Fibroblast of mammary gland (primary cell): Measurements from ENCODE around the gene XCR1.
"Not testable (repeated sequence)": the region's sequence is repeated elsewhere in the genome, so short reads cannot be mapped to it uniquely, and the experiment has no call there.

Experiments used
- DNase-seq: peaks from one replicate; pipeline ENCODE4 v3.0.0-alpha.2; 2010; ENCODE audit warnings: low read depth
- H3K4me3 ChIP-seq: 2 replicates; pipeline ENCODE4 v1.5.1; 2011; ENCODE audit warnings: low read depth, mild to moderate bottlenecking, low read length, moderate library complexity; ENCODE audit not compliant: control insufficient read depth
- CTCF ChIP-seq: conservative IDR thresholded peaks from 2 replicates; pipeline ENCODE4 v1.5.1; 2011; ENCODE audit warnings: low read depth, low read length, inconsistent platforms; ENCODE audit not compliant: control insufficient read depth, insufficient read depth

The XCR1 gene

GRCh38 chr3:46038916-46039315, 11.6 kb upstream of the XCR1 start:
- no peak for TF ChIP-seq CTCF
- H3K4me3 ChIP-seq, result no peak overlapping the region
- no peak for DNase-seq

DNA sequence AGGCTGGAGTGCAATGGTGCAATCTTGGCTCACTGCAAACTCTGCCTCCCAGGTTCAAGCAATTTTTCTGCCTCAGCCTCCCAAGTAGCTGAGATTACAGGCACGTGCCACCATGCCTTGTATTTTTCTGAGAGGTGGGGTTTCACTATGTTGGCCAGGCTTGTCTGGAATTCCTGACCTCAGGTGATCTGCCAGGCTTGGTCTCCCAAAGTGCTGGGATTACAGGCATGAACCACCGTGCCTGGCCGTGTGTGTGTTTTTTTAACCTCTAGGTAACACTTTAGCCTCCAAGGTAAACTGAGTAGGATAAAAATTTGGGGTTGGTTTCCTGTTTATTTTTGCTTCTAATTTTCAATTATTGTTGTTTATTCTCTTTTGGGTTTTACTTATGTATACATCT, 10.8 kb upstream of the XCR1 start:
- DNase-seq, H3K4me3 ChIP-seq: not testable (repeated sequence)

DNA sequence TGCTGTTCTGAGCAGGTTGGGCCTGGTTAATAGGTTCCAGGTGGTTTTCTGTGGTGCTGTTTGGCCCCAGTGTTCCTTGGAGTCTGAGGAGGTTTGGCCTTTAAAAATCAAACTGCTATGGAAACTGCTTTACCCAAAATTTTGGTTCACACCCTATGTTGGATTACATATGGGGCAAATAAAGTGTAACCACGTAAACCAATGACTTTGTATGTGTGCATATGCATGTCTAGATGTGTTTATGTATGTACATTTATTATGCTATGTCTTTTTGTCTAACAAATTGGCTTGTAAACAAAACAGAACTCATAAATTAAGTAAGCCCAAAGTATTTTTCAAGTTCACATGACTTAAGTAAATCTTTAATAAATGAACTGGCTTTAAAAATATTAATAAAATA, 8.9 kb upstream of the XCR1 start:
- DNase-seq, result no peak
- no peak overlapping the region for H3K4me3 ChIP-seq
- no peak for TF ChIP-seq CTCF

DNA sequence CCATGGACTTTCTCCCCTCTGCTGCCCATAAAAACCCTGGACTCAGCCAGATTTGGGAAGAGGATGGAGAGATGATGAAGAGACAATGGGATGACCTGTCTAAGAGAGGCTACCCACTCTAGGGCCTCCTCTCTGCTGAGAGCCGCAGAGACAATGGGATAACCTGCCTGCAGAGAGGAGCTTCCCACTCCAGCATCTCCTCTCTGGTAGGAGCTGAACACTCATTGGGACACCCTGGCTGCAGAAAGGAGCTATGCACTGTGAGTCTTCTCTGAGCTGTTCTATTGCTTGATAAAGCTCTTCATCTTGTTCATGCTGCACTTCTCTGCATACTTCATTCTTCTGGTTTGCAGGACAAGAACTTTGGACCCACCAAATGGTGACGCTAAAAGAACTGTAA, 4.5 kb upstream of the XCR1 start:
- TF ChIP-seq CTCF, result no peak
- DNase-seq, result no peak
- no peak overlapping the region for H3K4me3 ChIP-seq

- no peak for DNase-seq
Measured at GRCh38 chr3:46031269-46031668, 4.0 kb upstream of the XCR1 start.

GRCh38 chr3:46030626-46031025, 3.3 kb upstream of the XCR1 start:
- TF ChIP-seq CTCF, result no peak
- H3K4me3 ChIP-seq, result no peak overlapping the region
- DNase-seq, result no peak

More at GRCh38 chr3:46031269-46031668, 4.0 kb upstream of the XCR1 start:
- no peak for TF ChIP-seq CTCF
- H3K4me3 ChIP-seq, result no peak overlapping the region

GRCh38 chr3:46029953-46030543, 2.8 kb upstream of the XCR1 start:
- no peak for DNase-seq
- TF ChIP-seq CTCF, result no peak
- H3K4me3 ChIP-seq, result no peak overlapping the region
